ENCODE results near the gene MYO9B.

MYO9B gene

GRCh38 chr19:17243211-17243829, 167.7 kb downstream of the MYO9B start:
- no peak for DNase-seq
- H3K9me3 ChIP-seq (ENCODE audit: severe bottlenecking) = no peaks in the 10 kb centered on the region
- peak overlapping the region; percentile 72 for H3K4me3 ChIP-seq (ENCODE audit: low read depth, low read length)
- peak overlapping the region; percentile 89 for H3K27ac ChIP-seq
- no peaks in the 10 kb centered on the region for H3K27me3 ChIP-seq (ENCODE audit: insufficient read depth, low read depth, severe bottlenecking)
- TF ChIP-seq, protein P1, sequence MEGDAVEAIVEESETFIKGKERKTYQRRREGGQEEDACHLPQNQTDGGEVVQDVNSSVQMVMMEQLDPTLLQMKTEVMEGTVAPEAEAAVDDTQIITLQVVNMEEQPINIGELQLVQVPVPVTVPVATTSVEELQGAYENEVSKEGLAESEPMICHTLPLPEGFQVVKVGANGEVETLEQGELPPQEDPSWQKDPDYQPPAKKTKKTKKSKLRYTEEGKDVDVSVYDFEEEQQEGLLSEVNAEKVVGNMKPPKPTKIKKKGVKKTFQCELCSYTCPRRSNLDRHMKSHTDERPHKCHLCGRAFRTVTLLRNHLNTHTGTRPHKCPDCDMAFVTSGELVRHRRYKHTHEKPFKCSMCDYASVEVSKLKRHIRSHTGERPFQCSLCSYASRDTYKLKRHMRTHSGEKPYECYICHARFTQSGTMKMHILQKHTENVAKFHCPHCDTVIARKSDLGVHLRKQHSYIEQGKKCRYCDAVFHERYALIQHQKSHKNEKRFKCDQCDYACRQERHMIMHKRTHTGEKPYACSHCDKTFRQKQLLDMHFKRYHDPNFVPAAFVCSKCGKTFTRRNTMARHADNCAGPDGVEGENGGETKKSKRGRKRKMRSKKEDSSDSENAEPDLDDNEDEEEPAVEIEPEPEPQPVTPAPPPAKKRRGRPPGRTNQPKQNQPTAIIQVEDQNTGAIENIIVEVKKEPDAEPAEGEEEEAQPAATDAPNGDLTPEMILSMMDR (IDR thresholded peaks at IDR 0.05; ENCODE audit: low read depth, low read length) = no peak
- peaks cover 39% of the 10 kb centered on the region for H3K36me3 ChIP-seq

- DNase-seq = peak; percentile 46
- Histone ChIP-seq H3K36me3 (peaks cover 31% of the 10 kb centered on the region), H3K9me3 (ENCODE audit: severe bottlenecking) (no peaks in the 10 kb centered on the region), H3K4me3 (ENCODE audit: low read depth, low read length) (peak overlapping the region; percentile 72), H3K27ac (peak overlapping the region; percentile 89), H3K27me3 (ENCODE audit: insufficient read depth, low read depth, severe bottlenecking) (no peaks in the 10 kb centered on the region)
- TF ChIP-seq, protein P1 (IDR thresholded peaks at IDR 0.05; ENCODE audit: low read depth, low read length) = no peak
Measured at GRCh38 chr19:17243830-17244617, 168.4 kb downstream of the MYO9B start.

DNA sequence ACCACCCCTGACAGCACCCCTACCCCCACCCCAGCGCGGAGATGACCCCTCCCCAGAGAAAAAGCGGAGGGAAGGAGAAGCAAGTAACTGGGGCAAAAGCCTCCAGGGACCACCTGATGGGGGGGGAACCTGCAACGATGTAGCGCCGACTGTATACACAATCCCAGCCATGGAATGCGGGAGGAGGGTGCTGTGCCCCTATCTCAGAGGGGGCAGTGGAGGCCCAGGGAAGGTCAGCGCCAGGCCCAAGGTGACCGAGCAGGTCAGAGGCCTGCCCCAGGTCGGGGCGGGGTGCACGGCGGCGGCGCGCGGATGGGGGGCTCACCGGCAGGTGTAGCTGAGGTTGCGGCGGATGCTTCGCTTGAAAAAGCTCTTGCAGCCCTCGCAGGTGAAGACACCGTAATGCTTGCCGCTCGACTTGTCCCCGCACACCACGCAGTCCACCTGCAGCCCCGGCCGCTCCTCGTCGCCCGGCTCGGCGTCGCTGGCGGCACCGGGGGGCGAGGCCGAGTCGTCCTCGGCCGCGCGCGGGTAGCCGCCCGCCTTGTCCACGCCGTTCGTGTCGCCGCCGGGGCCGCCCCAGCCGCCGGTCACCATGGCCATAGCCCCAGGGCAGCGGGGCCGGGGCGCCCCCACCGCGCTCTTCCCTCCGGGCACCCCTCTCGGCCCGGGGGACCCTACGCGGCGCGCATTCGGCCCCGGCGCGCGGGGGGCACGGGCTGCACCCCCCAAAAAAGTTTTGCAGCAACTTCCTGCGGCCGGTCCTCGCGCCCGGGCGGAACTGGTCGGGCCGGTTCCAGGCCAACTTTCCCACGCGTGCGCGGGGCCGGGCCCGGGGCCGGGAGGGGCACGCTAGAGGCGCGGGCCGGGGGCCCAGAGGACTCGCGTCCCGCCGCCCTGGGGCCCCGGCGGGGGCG, 169.3 kb downstream of the MYO9B start:
- DNase-seq = no peak
- H3K9me3 ChIP-seq (ENCODE audit: severe bottlenecking) = no peaks in the 10 kb centered on the region
- peaks cover 24% of the 10 kb centered on the region for H3K36me3 ChIP-seq
- TF ChIP-seq, protein P1 (IDR thresholded peaks at IDR 0.05; ENCODE audit: low read depth, low read length) = no peak
- H3K4me3 ChIP-seq (ENCODE audit: low read depth, low read length) = peak overlapping the region; percentile 72
- peak overlapping the region; percentile 89 for H3K27ac ChIP-seq
- H3K27me3 ChIP-seq (ENCODE audit: insufficient read depth, low read depth, severe bottlenecking) = no peaks in the 10 kb centered on the region

DNA sequence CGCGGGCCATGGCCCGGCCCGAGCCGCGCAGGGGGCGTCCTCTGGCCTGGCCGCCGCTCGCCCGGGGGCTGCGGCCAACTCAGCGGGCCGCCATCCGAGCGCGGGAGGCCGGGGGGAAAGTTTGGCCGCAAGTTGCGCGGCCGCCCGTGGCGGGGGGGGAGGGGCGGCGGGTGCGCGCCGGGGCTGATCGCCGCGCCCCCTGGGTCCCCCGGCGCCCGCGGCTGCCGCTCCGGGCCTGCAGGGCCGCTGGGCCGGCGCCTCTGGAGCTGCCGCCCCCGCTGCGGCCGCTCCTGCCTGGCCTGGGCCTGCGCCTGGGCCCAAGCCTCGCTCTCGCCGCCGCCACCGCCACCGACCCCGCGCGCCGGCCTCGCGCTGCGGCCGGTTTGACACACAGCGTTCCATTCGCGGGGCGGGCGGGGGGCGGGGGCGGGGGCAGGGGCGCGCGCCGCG, 170.0 kb downstream of the MYO9B start, which contains the start of gene NR2F6:
NR2F6 (minus strand) TSS at position 385 of the 450 bp plus-strand sequence. CDS start 699 bp downstream, outside the sequence.
- TF ChIP-seq, protein P1 (IDR thresholded peaks at IDR 0.05; ENCODE audit: low read depth, low read length) = no peak
- H3K4me3 ChIP-seq (ENCODE audit: low read depth, low read length) = peak within 1 kb of the TSS; percentile 72
- H3K9me3 ChIP-seq (ENCODE audit: severe bottlenecking) = no peaks in the 10 kb centered on the region
- peak within 1 kb of the TSS; percentile 99 for H3K27ac ChIP-seq
- H3K27me3 ChIP-seq (ENCODE audit: insufficient read depth, low read depth, severe bottlenecking) = no peaks in the 10 kb centered on the region
- no peak for DNase-seq
- peaks cover 21% of the 10 kb centered on the region for H3K36me3 ChIP-seq

- Histone ChIP-seq H3K27me3 (ENCODE audit: insufficient read depth, low read depth, severe bottlenecking) (no peaks in the 10 kb centered on the region), H3K27ac (peak overlapping the region; percentile 99), H3K9me3 (ENCODE audit: severe bottlenecking) (no peaks in the 10 kb centered on the region), H3K36me3 (peaks cover 15% of the 10 kb centered on the region), H3K4me3 (ENCODE audit: low read depth, low read length) (peak overlapping the region; percentile 55)
- TF ChIP-seq, protein P1 (IDR thresholded peaks at IDR 0.05; ENCODE audit: low read depth, low read length) = no peak
- no peak for DNase-seq
Measured at GRCh38 chr19:17246681-17247425, 171.3 kb downstream of the MYO9B start.

Measured in WERI-Rb-1 (cell line).